Upper lobe of left lung (tissue), 4 donors: ENCODE data around the gene DNAI1.

ENCODE experiments used
- CTCF ChIP-seq, 6 experiments: fragments of 450-650 bp in 4 of 6; fragments of 200-600 bp in 2 of 6; sonication (generic) in 2 of 6; IDR thresholded peaks; one replicate each; pipeline ENCODE4 v1.5.1; 2016 to 2019; ENCODE audit warnings: antibody characterized with exemption in 6 of 6
- POLR2A ChIP-seq, 4 donors: fragments of 450-650 bp; IDR thresholded peaks; one replicate each; pipeline ENCODE4 v1.5.1; 2016 to 2017; ENCODE audit warnings: antibody characterized with exemption in 4 of 4, mild to moderate bottlenecking in 2 of 4
- POLR2AphosphoS5 ChIP-seq, 2 donors: sonication (generic); formaldehyde crosslinking; IDR thresholded peaks; one replicate each; pipeline ENCODE4 v1.5.1; 2017; ENCODE audit warnings: antibody characterized with exemption in 2 of 2

GRCh38 chr9:34550016-34550680, 91.5 kb downstream of the DNAI1 start:
- no peak for TF ChIP-seq CTCF (IDR thresholded peaks at IDR 0.05)
- no peak for TF ChIP-seq POLR2A (IDR thresholded peaks at IDR 0.05)
- TF ChIP-seq POLR2AphosphoS5 (IDR thresholded peaks at IDR 0.05): no peak
